Measurements from ENCODE around the gene CEP135.

CEP135 gene

DNA sequence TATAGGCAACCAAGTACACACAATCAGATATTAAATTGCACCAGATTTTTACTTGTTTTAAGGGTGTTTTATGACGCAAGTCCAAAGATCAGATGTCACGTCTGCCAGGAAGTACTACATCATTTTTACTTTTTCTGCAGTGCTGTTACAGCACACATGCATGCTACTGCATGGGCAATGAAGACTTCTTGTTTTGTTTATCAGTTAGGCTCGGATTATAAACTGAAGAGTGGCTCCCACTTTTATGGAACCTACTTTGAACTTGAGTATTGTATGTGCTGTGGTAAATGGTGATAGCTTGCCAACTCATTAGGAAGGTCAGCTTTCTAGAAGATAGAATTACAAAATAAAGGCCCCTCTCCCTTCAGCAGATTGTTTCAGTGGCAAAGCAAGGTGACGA, 131.6 kb downstream of the CEP135 start:
- no peak for DNase-seq

DNA sequence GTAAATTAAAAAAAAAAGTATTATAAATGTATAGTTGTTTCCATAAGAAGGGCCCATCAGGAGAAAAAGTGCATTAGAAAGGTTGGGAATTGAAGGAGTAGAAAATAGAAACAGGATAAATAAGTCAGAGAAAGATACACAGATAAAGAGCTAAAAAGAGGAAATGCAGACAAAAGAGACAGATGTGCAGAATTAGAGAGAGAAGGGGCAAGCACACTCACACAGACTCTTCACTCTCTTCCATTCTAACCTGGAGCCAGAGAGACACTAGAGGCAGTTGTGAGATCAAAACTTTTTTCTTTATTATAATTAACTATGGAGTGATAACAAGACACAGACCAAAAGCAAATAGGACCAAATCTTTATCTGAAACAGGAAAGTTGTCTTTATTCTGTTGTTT, 134.1 kb downstream of the CEP135 start:
- no peak for DNase-seq
